VCaP (cell line): Measurements from ENCODE around the gene EDEM1.
"Not testable (repeated sequence)": the region's sequence is repeated elsewhere in the genome, so short reads cannot be mapped to it uniquely, and the experiment has no call there.

Experiments used
- H3K27ac ChIP-seq: fragments of 450-650 bp; 2 replicates; pipeline ENCODE4 v1.5.1; 2017
- CTCF ChIP-seq: fragments of 450-650 bp; conservative IDR thresholded peaks from 2 replicates; pipeline ENCODE4 v1.5.1; 2017; ENCODE audit warnings: mild to moderate bottlenecking, moderate library complexity

The EDEM1 gene

GRCh38 chr3:5238545-5238944, 51.0 kb downstream of the EDEM1 start:
- peak overlapping the region; percentile 19; the same call in 1 of the 2 replicates for H3K27ac ChIP-seq
- no peak for TF ChIP-seq CTCF

- H3K27ac ChIP-seq = no peak overlapping the region
- no peak for TF ChIP-seq CTCF
These were observed 52.1 kb downstream of the EDEM1 start for GRCh38 chr3:5239602-5240001.

GRCh38 chr3:5240740-5241139, 53.2 kb downstream of the EDEM1 start:
- no peak for TF ChIP-seq CTCF
- H3K27ac ChIP-seq = no peak overlapping the region

GRCh38 chr3:5242785-5243184, 55.3 kb downstream of the EDEM1 start:
- not testable (repeated sequence) for H3K27ac ChIP-seq

GRCh38 chr3:5245927-5246326, 58.4 kb downstream of the EDEM1 start:
- TF ChIP-seq CTCF = no peak
- H3K27ac ChIP-seq = no peak overlapping the region

GRCh38 chr3:5248822-5249221, 61.3 kb downstream of the EDEM1 start:
- H3K27ac ChIP-seq = peak overlapping the region; percentile 85; the same call in 1 of the 2 replicates
- TF ChIP-seq CTCF = no peak

GRCh38 chr3:5250467-5251195, 63.1 kb downstream of the EDEM1 start:
- no peak for TF ChIP-seq CTCF
- H3K27ac ChIP-seq = peak overlapping the region; percentile 85

- TF ChIP-seq CTCF = no peak
These were observed 63.7 kb downstream of the EDEM1 start for GRCh38 chr3:5251196-5251583.

More at GRCh38 chr3:5251196-5251583, 63.7 kb downstream of the EDEM1 start:
- peak overlapping the region; percentile 85 for H3K27ac ChIP-seq
